Activated T-helper 1 cell treated with anti-CD3 and anti-CD28 coated beads, Interleukin-2, amount 50 U/mL, for 16 hours (primary cell): ENCODE data around the gene CD3G.
"Not testable (repeated sequence)": the region's sequence is repeated elsewhere in the genome, so short reads cannot be mapped to it uniquely, and the experiment has no call there.

ENCODE experiments used
- DNase-seq, 2 donors: peaks; one replicate each; pipeline ENCODE4 v3.0.0-alpha.2; 2020; ENCODE audit warnings: low read depth in 1 of 2, low spot score in 1 of 2

CD3G gene

GRCh38 chr11:118343981-118344515, at the start of gene CD3G:
TSS of gene CD3G (plus strand) at chr11:118344344. CDS start at chr11:118344424, 80 bp downstream.
- DNase-seq: peak; percentile 52 to 62

GRCh38 chr11:118295199-118295598, 48.9 kb upstream of the CD3G start:
- DNase-seq: no peak

DNA sequence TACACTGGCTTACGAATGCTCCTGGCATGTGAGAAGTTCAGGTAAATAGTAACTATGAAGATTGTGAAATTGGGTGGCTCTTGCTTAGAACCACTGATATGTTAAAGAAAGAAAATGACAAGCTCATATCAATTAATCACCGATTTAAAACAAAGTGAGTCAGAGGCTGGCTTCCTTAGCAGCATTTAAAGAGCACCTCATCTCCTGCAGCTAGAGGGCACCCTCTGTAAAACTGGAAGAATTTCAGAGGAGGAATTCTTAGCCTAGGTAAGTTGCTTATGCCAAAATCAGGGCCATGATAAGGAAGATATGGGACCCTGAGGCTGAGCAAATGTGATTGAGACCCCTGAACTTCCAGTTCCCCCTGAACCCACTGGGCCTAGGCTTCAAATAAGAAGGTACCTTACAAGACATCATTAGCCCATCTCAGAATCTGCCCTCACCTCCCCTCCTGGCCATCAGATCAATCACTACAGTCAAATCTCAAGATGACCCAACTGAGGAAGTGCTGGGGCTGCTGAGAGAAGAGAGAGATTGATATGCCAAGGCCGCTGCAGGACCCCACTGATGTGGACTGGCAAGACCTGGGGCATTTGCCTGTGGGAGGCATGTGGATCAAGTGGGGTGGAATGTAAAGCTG, 48.2 kb upstream of the CD3G start:
- no peak for DNase-seq

- DNase-seq: no peak
Measured at GRCh38 chr11:118301600-118302195, 42.4 kb upstream of the CD3G start.

- no peak for DNase-seq
Measured at GRCh38 chr11:118304227-118304567, 39.9 kb upstream of the CD3G start.

DNA sequence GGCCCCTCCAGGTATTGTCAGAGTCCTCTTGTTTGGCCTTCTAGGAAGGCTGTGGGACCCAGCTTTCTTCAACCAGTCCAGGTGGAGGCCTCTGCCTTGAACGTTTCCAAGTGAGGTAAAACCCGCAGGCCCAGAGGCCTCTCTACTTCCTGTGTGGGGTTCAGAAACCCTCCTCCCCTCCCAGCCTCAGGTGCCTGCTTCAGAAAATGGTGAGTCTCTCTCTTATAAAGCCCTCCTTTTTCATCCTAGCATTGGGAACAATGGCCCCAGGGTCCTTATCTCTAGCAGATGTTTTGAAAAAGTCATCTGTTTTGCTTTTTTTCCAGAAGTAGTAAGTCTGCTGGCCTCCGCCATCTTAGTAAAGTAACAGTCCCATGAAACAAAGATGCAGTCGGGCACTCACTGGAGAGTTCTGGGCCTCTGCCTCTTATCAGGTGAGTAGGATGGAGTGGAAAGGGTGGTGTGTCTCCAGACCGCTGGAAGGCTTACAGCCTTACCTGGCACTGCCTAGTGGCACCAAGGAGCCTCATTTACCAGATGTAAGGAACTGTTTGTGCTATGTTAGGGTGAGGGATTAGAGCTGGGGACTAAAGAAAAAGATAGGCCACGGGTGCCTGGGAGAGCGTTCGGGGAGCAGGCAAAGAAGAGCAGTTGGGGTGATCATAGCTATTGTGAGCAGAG, 39.4 kb upstream of the CD3G start, which contains the start of gene CD3E:
CD3E (plus strand) TSS at position 163 of the 681 bp plus-strand sequence; CDS start at position 386, 223 bp downstream.
- peak; percentile 37 to 52 for DNase-seq

- DNase-seq: no peak
Measured at GRCh38 chr11:118305726-118306125, 38.4 kb upstream of the CD3G start.

DNA sequence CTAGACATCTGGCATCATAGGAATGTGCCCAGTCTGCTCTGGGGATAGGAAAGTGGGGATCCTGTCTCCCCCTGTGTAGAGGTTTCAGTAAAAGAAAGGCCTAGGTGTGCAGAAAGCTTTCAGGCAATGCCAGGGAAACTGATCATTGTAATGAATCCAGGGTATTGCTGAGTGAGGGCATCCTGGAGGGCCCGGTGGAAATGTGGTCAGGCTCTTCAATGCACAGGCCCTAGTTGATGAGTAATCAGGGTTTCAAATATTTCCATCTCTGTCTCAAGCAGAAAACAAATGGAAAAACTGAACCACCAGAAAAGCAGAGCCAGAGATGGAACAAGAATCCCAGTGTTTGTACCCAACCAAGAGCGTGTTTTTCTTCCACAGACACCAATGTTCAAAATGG, 37.6 kb upstream of the CD3G start:
- DNase-seq: no peak

GRCh38 chr11:118308995-118309528, 35.1 kb upstream of the CD3G start:
- not testable (repeated sequence) for DNase-seq

DNA sequence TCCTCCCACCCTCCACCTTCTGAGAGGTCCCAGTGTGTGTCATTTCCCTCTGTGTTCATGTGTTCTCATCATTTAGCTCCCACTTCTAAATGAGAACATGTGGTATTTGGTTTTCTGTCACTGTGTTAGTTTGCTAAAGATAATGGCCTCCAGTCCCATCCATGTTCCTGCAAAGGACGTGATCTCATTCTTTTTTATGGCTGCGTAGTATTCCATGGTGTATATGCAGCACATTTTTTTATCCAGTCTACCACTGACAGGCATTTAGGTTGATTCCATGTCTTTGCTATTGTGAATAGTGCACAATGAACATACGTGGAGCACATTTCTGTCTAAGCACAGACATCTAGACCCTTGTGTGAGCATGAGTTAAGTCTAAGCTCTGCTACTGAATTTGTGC, 33.9 kb upstream of the CD3G start:
- DNase-seq: no peak

DNA sequence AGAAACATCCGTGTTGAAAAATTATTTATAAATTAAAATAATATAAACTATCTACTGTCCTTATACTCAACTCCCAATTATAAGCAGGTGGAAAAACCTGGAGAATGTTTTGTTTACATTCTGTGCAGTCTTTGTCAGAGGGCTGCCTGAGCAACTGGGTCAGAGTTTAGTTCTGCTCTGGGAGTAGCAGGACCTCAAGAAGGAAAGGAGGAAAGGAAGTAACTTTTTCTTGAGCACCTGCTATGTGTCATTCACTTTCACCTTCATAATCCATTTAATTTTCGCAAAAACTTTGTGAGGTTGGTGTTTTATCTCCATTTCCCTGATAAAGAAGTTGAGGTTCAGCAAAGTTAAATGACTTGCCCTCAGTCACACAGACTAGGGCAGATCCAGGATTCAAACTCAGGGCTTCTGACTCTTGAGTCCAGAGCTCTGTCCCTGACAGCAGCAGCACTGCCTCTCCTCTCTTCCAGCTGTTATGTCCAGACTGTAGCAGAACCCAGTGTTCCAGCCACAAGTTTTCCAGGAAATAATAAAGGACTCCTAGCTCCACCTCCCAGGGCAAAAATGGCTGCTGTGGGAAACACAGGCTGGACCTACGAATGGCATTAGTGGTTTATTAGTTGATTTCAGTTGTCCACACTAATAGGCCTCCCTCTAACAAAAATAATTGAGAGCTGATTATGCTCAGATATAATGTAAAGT, 33.2 kb upstream of the CD3G start:
- DNase-seq: no peak

DNA sequence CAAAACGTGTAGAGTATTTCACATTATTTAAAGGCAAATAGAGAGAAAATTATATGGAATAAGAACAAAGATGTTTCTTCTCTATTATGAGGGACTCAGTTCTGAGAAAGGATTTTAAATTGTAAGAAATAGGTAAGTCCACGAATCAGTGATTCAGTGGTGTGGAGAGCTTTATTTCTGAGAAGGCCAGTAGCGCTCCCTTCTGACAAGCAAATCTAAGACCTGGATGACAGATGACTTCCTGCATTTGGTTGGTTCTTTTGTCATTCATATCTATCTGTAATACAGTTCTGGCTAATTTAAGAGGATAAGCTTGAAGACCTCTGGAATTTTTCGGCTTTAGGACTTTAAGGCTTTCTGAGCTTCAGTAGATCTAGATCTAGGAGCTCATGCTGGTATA, 32.6 kb upstream of the CD3G start:
- no peak for DNase-seq

DNA sequence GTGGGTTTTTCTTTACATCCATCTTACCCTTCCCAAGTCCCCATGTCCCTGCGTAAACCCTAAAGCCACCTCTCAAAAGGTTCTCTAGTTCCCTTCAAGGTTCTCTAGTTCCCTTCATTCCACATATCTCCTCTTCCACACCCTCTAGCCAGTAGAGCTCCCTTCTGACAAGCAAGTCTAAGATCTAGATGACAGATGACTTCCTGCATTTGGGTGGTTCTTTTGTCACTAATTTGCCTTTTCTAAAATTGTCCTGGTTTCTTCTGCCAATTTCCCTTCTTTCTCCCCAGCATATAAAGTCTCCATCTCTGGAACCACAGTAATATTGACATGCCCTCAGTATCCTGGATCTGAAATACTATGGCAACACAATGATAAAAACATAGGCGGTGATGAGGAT, 31.8 kb upstream of the CD3G start:
- no peak for DNase-seq

DNA sequence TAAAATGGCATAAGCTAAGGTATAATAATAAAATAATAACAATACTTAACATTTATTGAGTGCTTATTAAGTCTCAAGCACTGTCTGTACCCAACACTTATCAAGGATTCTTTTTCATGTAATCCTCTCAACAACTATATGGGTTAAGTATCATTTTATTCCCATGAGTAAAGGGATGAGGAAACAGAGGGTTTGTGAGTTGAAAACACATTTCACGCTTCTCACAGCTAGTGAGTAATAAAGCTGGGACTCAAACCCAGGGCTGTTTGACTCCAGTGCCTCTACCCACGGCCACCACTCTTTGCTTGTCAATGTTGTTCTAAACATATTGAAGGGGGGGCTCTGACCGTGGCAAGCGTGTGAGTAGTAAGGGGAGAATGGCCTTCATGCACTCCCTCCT, 30.9 kb upstream of the CD3G start:
- no peak for DNase-seq

GRCh38 chr11:118314988-118315411, 29.1 kb upstream of the CD3G start:
- no peak for DNase-seq

GRCh38 chr11:118318124-118318523, 26.0 kb upstream of the CD3G start:
- no peak for DNase-seq

- no peak for DNase-seq
Measured at GRCh38 chr11:118318581-118319336, 25.4 kb upstream of the CD3G start.

DNA sequence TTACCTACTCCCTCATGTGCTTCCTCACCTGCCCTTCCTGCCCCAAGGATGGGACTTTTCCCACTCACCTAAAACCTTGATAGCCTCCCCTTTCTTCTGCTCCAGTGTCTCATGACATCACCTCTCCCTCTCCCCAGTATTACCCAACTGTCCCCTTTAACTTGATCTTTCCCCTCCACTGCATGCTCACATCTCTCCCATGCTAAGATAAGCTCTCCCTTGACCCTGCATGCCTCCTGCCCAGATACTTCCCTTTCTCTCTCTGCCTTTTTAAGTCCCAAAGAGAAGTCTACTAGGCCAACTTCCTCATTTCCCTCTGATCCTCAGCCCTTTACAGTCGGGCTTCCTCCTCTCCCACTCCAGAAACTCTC, 24.8 kb upstream of the CD3G start:
- DNase-seq: no peak

GRCh38 chr11:118320515-118320914, 23.6 kb upstream of the CD3G start:
- no peak for DNase-seq

GRCh38 chr11:118321386-118322082, 22.6 kb upstream of the CD3G start:
- no peak for DNase-seq
